Tibial nerve (tissue), 4 donors: ENCODE results near the gene TMEM233. TPM values are rescaled to one million over a fixed set of nuclear protein-coding genes. Genes with fewer than 3 reads are reported as not detected.

Source experiments
- DNase-seq, 2 donors: peaks; one replicate each; pipeline ENCODE4 v3.0.0-alpha.2; 2019; ENCODE audit warnings: low spot score in 2 of 2
- H3K27ac ChIP-seq, 4 donors: fragments of 200-600 bp; sonication (generic) in 3 of 4; one replicate each; pipeline ENCODE4 v1.5.1; 2017 to 2019; ENCODE audit warnings: mild to moderate bottlenecking in 1 of 4
- H3K27me3 ChIP-seq, 2 donors: fragments of 200-600 bp; sonication (generic) in 1 of 2; one replicate each; pipeline versions ENCODE4 v1.5.1 to v1.6.0; 2017 to 2019
- H3K36me3 ChIP-seq, 3 donors: fragments of 200-600 bp; sonication (generic); one replicate each; pipeline ENCODE4 v1.5.1; 2018 to 2019
- H3K4me1 ChIP-seq, 4 donors: fragments of 200-600 bp; sonication (generic) in 3 of 4; one replicate each; pipeline ENCODE4 v1.5.1; 2017 to 2019
- H3K4me3 ChIP-seq, 4 donors: fragments of 200-600 bp; sonication (generic) in 3 of 4; one replicate each; pipeline ENCODE4 v1.5.1; 2017 to 2019; ENCODE audit warnings: mild to moderate bottlenecking in 1 of 4, moderate library complexity in 1 of 4
- H3K9me3 ChIP-seq, 4 donors: fragments of 200-600 bp; sonication (generic) in 3 of 4; one replicate each; pipeline ENCODE4 v1.5.1; 2017 to 2019
- CTCF ChIP-seq, 5 experiments: fragments of 200-600 bp in 3 of 5; fragments of 450-650 bp in 2 of 5; sonication (generic) in 3 of 5; IDR thresholded peaks; one replicate each; pipeline ENCODE4 v1.5.1; 2016 to 2019; ENCODE audit warnings: antibody characterized with exemption in 5 of 5, mild to moderate bottlenecking in 3 of 5, moderate library complexity in 2 of 5
- EP300 ChIP-seq, 2 donors: sonication (generic); formaldehyde crosslinking; IDR thresholded peaks; one replicate each; pipeline ENCODE4 v1.6.1; 2017; ENCODE audit warnings: antibody characterized with exemption in 2 of 2, mild to moderate bottlenecking in 1 of 2
- POLR2A ChIP-seq, 2 donors: fragments of 450-650 bp; IDR thresholded peaks; one replicate each; pipeline ENCODE4 v1.6.1; 2017; ENCODE audit warnings: antibody characterized with exemption in 2 of 2, mild to moderate bottlenecking in 2 of 2, moderate library complexity in 2 of 2
- WGBS, 2 donors: methylation state at CpG; one replicate each; pipeline ENCODE4 v1.1.5; 2018; 5-methylcytosine and 5-hydroxymethylcytosine counted together
- total RNA-seq, 4 donors: library from RNA; depleted of rRNA; stranded (reverse); fragments of >200 nt; gene quantifications; one replicate each; pipeline ENCODE4 v1.1.0, GENCODE V29; 2016

Gene TMEM233
- total RNA-seq, 4 donors from 2014 or later, result 0.21 to 0.59 (median 0.22) TPM; not detected in 1

- DNase-seq, result no peak
- Histone ChIP-seq H3K4me3 (no peak overlapping the region), H3K4me1 (no peaks in the 10 kb centered on the region), H3K27ac (no peak overlapping the region), H3K27me3 (peaks cover 0 to 8% of the 10 kb centered on the region in 2 donors), H3K36me3 (no peaks in the 10 kb centered on the region), H3K9me3 (no peaks in the 10 kb centered on the region)
- WGBS, 2 donors, result 87 to 91% methylated on average over 4 of the region's 4 CpGs
- no peak for TF ChIP-seq POLR2A (IDR thresholded peaks at IDR 0.05)
- no peak for TF ChIP-seq EP300 (IDR thresholded peaks at IDR 0.05)
- no peak for TF ChIP-seq CTCF (IDR thresholded peaks at IDR 0.05)
Measured at GRCh38 chr12:119631930-119632678, 38.5 kb downstream of the TMEM233 start.

GRCh38 chr12:119634743-119635142 lies 41.2 kb downstream of the TMEM233 start:
- Histone ChIP-seq H3K4me3 (no peak overlapping the region), H3K27ac (no peak overlapping the region), H3K9me3 (no peaks in the 10 kb centered on the region), H3K36me3 (no peaks in the 10 kb centered on the region), H3K4me1 (no peaks in the 10 kb centered on the region), H3K27me3 (peaks cover 0 to 8% of the 10 kb centered on the region in 2 donors)
- TF ChIP-seq POLR2A (IDR thresholded peaks at IDR 0.05) (no peak), EP300 (IDR thresholded peaks at IDR 0.05) (no peak), CTCF (IDR thresholded peaks at IDR 0.05) (no peak)
- no peak for DNase-seq
- WGBS, 2 donors, result 28 to 36% methylated on average over 6 of the region's 6 CpGs

- H3K9me3 ChIP-seq, result no peaks in the 10 kb centered on the region
- no peak for TF ChIP-seq POLR2A (IDR thresholded peaks at IDR 0.05)
- peak in 1 of 5 experiments; percentile 6 for TF ChIP-seq CTCF (IDR thresholded peaks at IDR 0.05)
- TF ChIP-seq EP300 (IDR thresholded peaks at IDR 0.05), result no peak
- H3K36me3 ChIP-seq, result no peaks in the 10 kb centered on the region
- H3K4me3 ChIP-seq, result no peak overlapping the region
- H3K4me1 ChIP-seq, result no peaks in the 10 kb centered on the region
- no peaks in the 10 kb centered on the region for H3K27me3 ChIP-seq
- H3K27ac ChIP-seq, result no peak overlapping the region
- 66 to 68% methylated on average over 4 of the region's 4 CpGs for WGBS, 2 donors
- DNase-seq, result no peak
Measured at GRCh38 chr12:119642986-119643385, 49.4 kb downstream of the TMEM233 start.

GRCh38 chr12:119644930-119645329 lies 51.4 kb downstream of the TMEM233 start:
- no peak overlapping the region for H3K4me3 ChIP-seq
- no peaks in the 10 kb centered on the region for H3K4me1 ChIP-seq
- no peaks in the 10 kb centered on the region for H3K36me3 ChIP-seq
- no peak for DNase-seq
- no peaks in the 10 kb centered on the region for H3K27me3 ChIP-seq
- 88 to 94% methylated on average over 3 of the region's 3 CpGs for WGBS, 2 donors
- TF ChIP-seq CTCF (IDR thresholded peaks at IDR 0.05) (no peak), EP300 (IDR thresholded peaks at IDR 0.05) (no peak), POLR2A (IDR thresholded peaks at IDR 0.05) (no peak)
- no peaks in the 10 kb centered on the region for H3K9me3 ChIP-seq
- no peak overlapping the region for H3K27ac ChIP-seq

- DNase-seq, result no peak
- no peaks in the 10 kb centered on the region for H3K4me1 ChIP-seq
- H3K4me3 ChIP-seq, result no peak overlapping the region
- TF ChIP-seq POLR2A (IDR thresholded peaks at IDR 0.05) (no peak), EP300 (IDR thresholded peaks at IDR 0.05) (no peak), CTCF (IDR thresholded peaks at IDR 0.05) (no peak)
- WGBS, 2 donors, result 91 to 92% methylated on average over 7 of the region's 7 CpGs
- H3K27ac ChIP-seq, result no peak overlapping the region
- no peaks in the 10 kb centered on the region for H3K27me3 ChIP-seq
- no peaks in the 10 kb centered on the region for H3K36me3 ChIP-seq
- H3K9me3 ChIP-seq, result no peaks in the 10 kb centered on the region
Measured at GRCh38 chr12:119645535-119646059, 52.0 kb downstream of the TMEM233 start.
